CD4-positive, alpha-beta T cell treated with Interleukin-1 beta for 1 hour (primary cell): ENCODE results near the gene CDH4.

Experiments
- DNase-seq, 2 donors: peaks; one replicate each; pipeline ENCODE4 v3.0.0-alpha.2; 2020 to 2022

The CDH4 gene

GRCh38 chr20:61748376-61748775 is 496.3 kb downstream of the CDH4 start:
- no peak for DNase-seq

- DNase-seq = no peak
These were observed 497.5 kb downstream of the CDH4 start for GRCh38 chr20:61749406-61750075.

- no peak for DNase-seq
These were observed 498.0 kb downstream of the CDH4 start for GRCh38 chr20:61750093-61750492.

GRCh38 chr20:61752576-61752975 is 500.5 kb downstream of the CDH4 start:
- no peak for DNase-seq

GRCh38 chr20:61753316-61753942 is 501.4 kb downstream of the CDH4 start:
- no peak for DNase-seq

- no peak for DNase-seq
These were observed 502.2 kb downstream of the CDH4 start for GRCh38 chr20:61753987-61754956.

- no peak for DNase-seq
These were observed 503.1 kb downstream of the CDH4 start for GRCh38 chr20:61754976-61755778.

GRCh38 chr20:61755971-61756845 is 504.1 kb downstream of the CDH4 start:
- DNase-seq = no peak

- DNase-seq = no peak
These were observed 505.1 kb downstream of the CDH4 start for GRCh38 chr20:61756966-61757677.

GRCh38 chr20:61757678-61758563 is 505.9 kb downstream of the CDH4 start:
- DNase-seq = no peak

- DNase-seq = no peak
These were observed 506.6 kb downstream of the CDH4 start for GRCh38 chr20:61758564-61759200.

- no peak for DNase-seq
These were observed 507.4 kb downstream of the CDH4 start for GRCh38 chr20:61759286-61760065.

- no peak for DNase-seq
These were observed 508.3 kb downstream of the CDH4 start for GRCh38 chr20:61760321-61760720.

- DNase-seq = no peak
These were observed 508.7 kb downstream of the CDH4 start for GRCh38 chr20:61760731-61761130.

- DNase-seq = no peak
These were observed 509.5 kb downstream of the CDH4 start for GRCh38 chr20:61761453-61762166.

- no peak for DNase-seq
These were observed 510.2 kb downstream of the CDH4 start for GRCh38 chr20:61762167-61762710.

GRCh38 chr20:61762886-61763739 is 511.1 kb downstream of the CDH4 start:
- DNase-seq = no peak
